ENCODE results near the gene MTCP1. TPM values are rescaled to one million over a fixed set of nuclear protein-coding genes. Genes with fewer than 3 reads are reported as not detected.

Gene MTCP1
- total and polyA plus RNA-seq, 9 of the 15 experiments (the other 6 are each of a cell fraction or from before 2014, with no cell fraction given): 12.7 to 28.0 (median 22.9) TPM

DNA sequence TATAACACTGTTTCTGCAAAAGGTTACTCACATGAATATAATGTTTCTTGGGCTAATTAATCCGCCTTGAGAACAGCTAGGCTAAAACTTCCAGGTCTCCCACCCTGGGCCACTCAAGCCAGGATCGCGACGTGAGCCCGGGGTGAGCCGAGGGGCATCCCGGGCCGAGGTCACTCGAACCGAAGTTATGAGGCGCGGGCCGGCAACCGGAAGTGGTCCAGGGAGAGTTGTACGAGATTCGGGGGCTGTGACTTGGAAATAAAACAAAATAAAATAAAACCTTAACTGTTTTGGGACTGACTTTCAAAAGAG lies 317 bp downstream of the MTCP1 start (continued):
- TF ChIP-seq, protein P1, sequence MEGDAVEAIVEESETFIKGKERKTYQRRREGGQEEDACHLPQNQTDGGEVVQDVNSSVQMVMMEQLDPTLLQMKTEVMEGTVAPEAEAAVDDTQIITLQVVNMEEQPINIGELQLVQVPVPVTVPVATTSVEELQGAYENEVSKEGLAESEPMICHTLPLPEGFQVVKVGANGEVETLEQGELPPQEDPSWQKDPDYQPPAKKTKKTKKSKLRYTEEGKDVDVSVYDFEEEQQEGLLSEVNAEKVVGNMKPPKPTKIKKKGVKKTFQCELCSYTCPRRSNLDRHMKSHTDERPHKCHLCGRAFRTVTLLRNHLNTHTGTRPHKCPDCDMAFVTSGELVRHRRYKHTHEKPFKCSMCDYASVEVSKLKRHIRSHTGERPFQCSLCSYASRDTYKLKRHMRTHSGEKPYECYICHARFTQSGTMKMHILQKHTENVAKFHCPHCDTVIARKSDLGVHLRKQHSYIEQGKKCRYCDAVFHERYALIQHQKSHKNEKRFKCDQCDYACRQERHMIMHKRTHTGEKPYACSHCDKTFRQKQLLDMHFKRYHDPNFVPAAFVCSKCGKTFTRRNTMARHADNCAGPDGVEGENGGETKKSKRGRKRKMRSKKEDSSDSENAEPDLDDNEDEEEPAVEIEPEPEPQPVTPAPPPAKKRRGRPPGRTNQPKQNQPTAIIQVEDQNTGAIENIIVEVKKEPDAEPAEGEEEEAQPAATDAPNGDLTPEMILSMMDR (IDR thresholded peaks at IDR 0.05 in 2 of 3, conservative IDR thresholded peaks at IDR 0.05 in 1 of 3; ENCODE audit: insufficient read depth in 2 of 3, low read depth in 1 of 3, low read length in 3 of 3): no peak
- no peak for TF ChIP-seq KLF10 (CRISPR knock-in tag; IDR thresholded peaks at IDR 0.05)
- TF ChIP-seq, protein P2, sequence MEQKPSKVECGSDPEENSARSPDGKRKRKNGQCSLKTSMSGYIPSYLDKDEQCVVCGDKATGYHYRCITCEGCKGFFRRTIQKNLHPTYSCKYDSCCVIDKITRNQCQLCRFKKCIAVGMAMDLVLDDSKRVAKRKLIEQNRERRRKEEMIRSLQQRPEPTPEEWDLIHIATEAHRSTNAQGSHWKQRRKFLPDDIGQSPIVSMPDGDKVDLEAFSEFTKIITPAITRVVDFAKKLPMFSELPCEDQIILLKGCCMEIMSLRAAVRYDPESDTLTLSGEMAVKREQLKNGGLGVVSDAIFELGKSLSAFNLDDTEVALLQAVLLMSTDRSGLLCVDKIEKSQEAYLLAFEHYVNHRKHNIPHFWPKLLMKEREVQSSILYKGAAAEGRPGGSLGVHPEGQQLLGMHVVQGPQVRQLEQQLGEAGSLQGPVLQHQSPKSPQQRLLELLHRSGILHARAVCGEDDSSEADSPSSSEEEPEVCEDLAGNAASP (IDR thresholded peaks at IDR 0.05): no peak
- no peak for TF ChIP-seq SRF (CRISPR knock-in tag; IDR thresholded peaks at IDR 0.05)
- no peak for TF ChIP-seq STAT5B (CRISPR knock-in tag; IDR thresholded peaks at IDR 0.05)
- TF ChIP-seq ARHGAP35 (IDR thresholded peaks at IDR 0.05; ENCODE audit: partially characterized antibody): no peak
- no peak for TF ChIP-seq ZSCAN32 (CRISPR knock-in tag; IDR thresholded peaks at IDR 0.05)
- TF ChIP-seq, protein P3, sequence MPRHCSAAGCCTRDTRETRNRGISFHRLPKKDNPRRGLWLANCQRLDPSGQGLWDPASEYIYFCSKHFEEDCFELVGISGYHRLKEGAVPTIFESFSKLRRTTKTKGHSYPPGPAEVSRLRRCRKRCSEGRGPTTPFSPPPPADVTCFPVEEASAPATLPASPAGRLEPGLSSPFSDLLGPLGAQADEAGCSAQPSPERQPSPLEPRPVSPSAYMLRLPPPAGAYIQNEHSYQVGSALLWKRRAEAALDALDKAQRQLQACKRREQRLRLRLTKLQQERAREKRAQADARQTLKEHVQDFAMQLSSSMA (CRISPR knock-in tag; IDR thresholded peaks at IDR 0.05): no peak
- TF ChIP-seq RBM22 (IDR thresholded peaks at IDR 0.05; ENCODE audit: low read depth, low read length, poor library complexity, severe bottlenecking): no peak
- no peak; the same call in 1 of the 2 replicates for TF ChIP-seq POLR2A (conservative IDR thresholded peaks at IDR 0.05)
- TF ChIP-seq FOXJ3 (CRISPR knock-in tag; IDR thresholded peaks at IDR 0.05): no peak
- TF ChIP-seq, protein P4, sequence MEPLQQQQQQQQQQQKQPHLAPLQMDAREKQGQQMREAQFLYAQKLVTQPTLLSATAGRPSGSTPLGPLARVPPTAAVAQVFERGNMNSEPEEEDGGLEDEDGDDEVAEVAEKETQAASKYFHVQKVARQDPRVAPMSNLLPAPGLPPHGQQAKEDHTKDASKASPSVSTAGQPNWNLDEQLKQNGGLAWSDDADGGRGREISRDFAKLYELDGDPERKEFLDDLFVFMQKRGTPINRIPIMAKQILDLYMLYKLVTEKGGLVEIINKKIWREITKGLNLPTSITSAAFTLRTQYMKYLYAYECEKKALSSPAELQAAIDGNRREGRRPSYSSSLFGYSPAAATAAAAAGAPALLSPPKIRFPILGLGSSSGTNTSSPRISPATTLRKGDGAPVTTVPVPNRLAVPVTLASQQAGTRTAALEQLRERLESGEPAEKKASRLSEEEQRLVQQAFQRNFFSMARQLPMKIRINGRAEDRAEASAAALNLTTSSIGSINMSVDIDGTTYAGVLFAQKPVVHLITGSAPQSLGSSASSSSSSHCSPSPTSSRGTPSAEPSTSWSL (CRISPR knock-in tag; IDR thresholded peaks at IDR 0.05; ENCODE audit: borderline replicate concordance): no peak
- no peak for TF ChIP-seq MAFG (tag; conservative IDR thresholded peaks at IDR 0.05)
- no peak for TF ChIP-seq BCL6 (CRISPR knock-in tag; IDR thresholded peaks at IDR 0.05)
- no peak for TF ChIP-seq FOXK1 (CRISPR knock-in tag; IDR thresholded peaks at IDR 0.05; ENCODE audit: borderline replicate concordance)
- TF ChIP-seq, protein P5, sequence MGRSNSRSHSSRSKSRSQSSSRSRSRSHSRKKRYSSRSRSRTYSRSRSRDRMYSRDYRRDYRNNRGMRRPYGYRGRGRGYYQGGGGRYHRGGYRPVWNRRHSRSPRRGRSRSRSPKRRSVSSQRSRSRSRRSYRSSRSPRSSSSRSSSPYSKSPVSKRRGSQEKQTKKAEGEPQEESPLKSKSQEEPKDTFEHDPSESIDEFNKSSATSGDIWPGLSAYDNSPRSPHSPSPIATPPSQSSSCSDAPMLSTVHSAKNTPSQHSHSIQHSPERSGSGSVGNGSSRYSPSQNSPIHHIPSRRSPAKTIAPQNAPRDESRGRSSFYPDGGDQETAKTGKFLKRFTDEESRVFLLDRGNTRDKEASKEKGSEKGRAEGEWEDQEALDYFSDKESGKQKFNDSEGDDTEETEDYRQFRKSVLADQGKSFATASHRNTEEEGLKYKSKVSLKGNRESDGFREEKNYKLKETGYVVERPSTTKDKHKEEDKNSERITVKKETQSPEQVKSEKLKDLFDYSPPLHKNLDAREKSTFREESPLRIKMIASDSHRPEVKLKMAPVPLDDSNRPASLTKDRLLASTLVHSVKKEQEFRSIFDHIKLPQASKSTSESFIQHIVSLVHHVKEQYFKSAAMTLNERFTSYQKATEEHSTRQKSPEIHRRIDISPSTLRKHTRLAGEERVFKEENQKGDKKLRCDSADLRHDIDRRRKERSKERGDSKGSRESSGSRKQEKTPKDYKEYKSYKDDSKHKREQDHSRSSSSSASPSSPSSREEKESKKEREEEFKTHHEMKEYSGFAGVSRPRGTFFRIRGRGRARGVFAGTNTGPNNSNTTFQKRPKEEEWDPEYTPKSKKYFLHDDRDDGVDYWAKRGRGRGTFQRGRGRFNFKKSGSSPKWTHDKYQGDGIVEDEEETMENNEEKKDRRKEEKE (IDR thresholded peaks at IDR 0.05; ENCODE audit: borderline replicate concordance in 1 of 2, control insufficient read depth in 1 of 2, low read depth in 2 of 2, low read length in 1 of 2): no peak
- no peak for TF ChIP-seq ZNF134 (CRISPR knock-in tag; conservative IDR thresholded peaks at IDR 0.05)
- no peak for TF ChIP-seq BCOR (IDR thresholded peaks at IDR 0.05)
- no peak for TF ChIP-seq EZH2 (IDR thresholded peaks at IDR 0.05; ENCODE audit: borderline replicate concordance, low read depth, low read length)
- no peak for TF ChIP-seq RBM14 (IDR thresholded peaks at IDR 0.05; ENCODE audit: borderline replicate concordance, insufficient read depth, low read depth, low read length)
- TF ChIP-seq, protein P6, sequence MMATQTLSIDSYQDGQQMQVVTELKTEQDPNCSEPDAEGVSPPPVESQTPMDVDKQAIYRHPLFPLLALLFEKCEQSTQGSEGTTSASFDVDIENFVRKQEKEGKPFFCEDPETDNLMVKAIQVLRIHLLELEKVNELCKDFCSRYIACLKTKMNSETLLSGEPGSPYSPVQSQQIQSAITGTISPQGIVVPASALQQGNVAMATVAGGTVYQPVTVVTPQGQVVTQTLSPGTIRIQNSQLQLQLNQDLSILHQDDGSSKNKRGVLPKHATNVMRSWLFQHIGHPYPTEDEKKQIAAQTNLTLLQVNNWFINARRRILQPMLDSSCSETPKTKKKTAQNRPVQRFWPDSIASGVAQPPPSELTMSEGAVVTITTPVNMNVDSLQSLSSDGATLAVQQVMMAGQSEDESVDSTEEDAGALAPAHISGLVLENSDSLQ (IDR thresholded peaks at IDR 0.05): no peak
